ENCODE measurements around the gene PCAT7. TPM values are rescaled to one million over a fixed set of nuclear protein-coding genes. Genes with fewer than 3 reads are reported as not detected.

Gene PCAT7
- total and polyA plus RNA-seq, 2 of the 4 experiments (the other 2 are of a cell fraction) = not detected

DNA sequence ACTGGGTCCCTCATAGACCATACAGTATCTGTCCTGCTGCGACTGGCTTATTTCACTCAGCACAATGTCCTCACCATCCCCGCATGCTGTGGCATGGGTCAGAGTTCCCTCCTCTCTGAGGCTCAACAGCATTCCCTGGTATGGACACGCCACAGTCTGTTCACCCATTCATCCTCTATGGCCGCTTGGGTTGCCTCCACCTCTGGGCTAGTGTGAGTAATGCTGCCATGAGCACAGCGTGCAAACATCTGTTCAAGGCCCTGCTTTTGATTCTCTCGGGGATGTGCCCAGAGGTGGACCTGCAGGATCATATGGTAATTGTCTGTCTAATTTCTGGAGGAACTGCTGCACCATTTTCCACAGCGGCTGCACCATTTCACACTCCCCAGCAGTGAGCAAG is 44.2 kb downstream of the PCAT7 start:
- Histone ChIP-seq H3K9me3 (ENCODE audit: control insufficient read depth, insufficient read depth, low read length) (no peaks in the 10 kb centered on the region), H2AK9ac (replicated peaks; ENCODE audit: low read depth, low read length, poor library complexity) (no peak overlapping the region), H3K4me1 (ENCODE audit: control insufficient read depth, insufficient read depth, low read length) (no peaks in the 10 kb centered on the region), H3K9me1 (ENCODE audit: insufficient read depth, low read length) (no peaks in the 10 kb centered on the region), H2BK15ac (ENCODE audit: low read depth, low read length) (no peak overlapping the region), H4K20me1 (ENCODE audit: insufficient read depth, low read length) (no peaks in the 10 kb centered on the region), H3K4me3 (ENCODE audit: insufficient read depth, low read depth, low read length) (no peak overlapping the region), H4K5ac (ENCODE audit: low read depth, low read length) (no peak overlapping the region), H3K23ac (ENCODE audit: low read depth, low read length) (no peak overlapping the region), H2BK20ac (ENCODE audit: low read depth, low read length) (no peak overlapping the region), H4K8ac (ENCODE audit: low read depth in 2 of 2, low read length in 2 of 2) (no peak overlapping the region), H3K18ac (ENCODE audit: low read depth, low read length) (no peak overlapping the region), H3K56ac (ENCODE audit: extremely low read depth, insufficient read depth, low read length) (no peak overlapping the region), H3K36me3 (ENCODE audit: control insufficient read depth, insufficient read depth, low read length) (no peaks in the 10 kb centered on the region), H2BK5ac (ENCODE audit: low read depth, low read length, poor library complexity, severe bottlenecking) (no peak overlapping the region), H2BK120ac (ENCODE audit: low read depth, low read length) (no peak overlapping the region), H3K9ac (ENCODE audit: low read depth, low read length) (no peak overlapping the region), H2AFZ (replicated peaks; ENCODE audit: low read length, poor library complexity) (no peak overlapping the region), H3K4me2 (ENCODE audit: low read depth, low read length) (no peak overlapping the region), H3K79me1 (ENCODE audit: low read depth in 1 of 2, low read length in 2 of 2) (no peaks in the 10 kb centered on the region), H3K27ac (ENCODE audit: insufficient read depth, low read length) (no peak overlapping the region), H2AK5ac (ENCODE audit: low read depth, low read length) (no peak overlapping the region), H4K91ac (ENCODE audit: insufficient read depth, low read depth, low read length) (no peak overlapping the region), H3K4ac (ENCODE audit: low read depth, low read length) (no peak overlapping the region), H3K14ac (replicated peaks; ENCODE audit: low read depth, low read length) (no peak overlapping the region), H3K27me3 (ENCODE audit: control insufficient read depth, insufficient read depth, low read length) (peaks cover 3% of the 10 kb centered on the region)
- ChIA-PET CTCF (no interaction called here), POLR2A (ENCODE audit: unreplicated experiment) (no interaction called here)
- DNase-seq (no peak), ATAC-seq (ENCODE audit: low read depth) (no peak)
- 57% methylated on average over 3 of the region's 7 CpGs; no CpG with 5 or more reads in 1 of the 2 experiments for WGBS, 2 experiments (ENCODE audit: extremely low coverage in 2 of 2, insufficient read length in 1 of 2)
- in situ Hi-C loops (cut with MboI; ENCODE audit: low sequenced_read_pairs) (no loop called here), intact Hi-C loops (cut with micrococcal nuclease) (no loop called here), dilution Hi-C loops (cut with HindIII; ENCODE audit: low sequenced_read_pairs, unreplicated experiment) (no loop called here)
- no peak for TF ChIP-seq MAZ (IDR thresholded peaks at IDR 0.05; ENCODE audit: borderline replicate concordance, low read depth, low read length)
- no peak for TF ChIP-seq MAFK (IDR thresholded peaks at IDR 0.05; ENCODE audit: low read depth, low read length)
- TF ChIP-seq RFX5 (IDR thresholded peaks at IDR 0.05; ENCODE audit: low read depth, low read length) = no peak
- TF ChIP-seq CHD1 (IDR thresholded peaks at IDR 0.05; ENCODE audit: low read depth, low read length) = no peak
- TF ChIP-seq MXI1 (IDR thresholded peaks at IDR 0.05; ENCODE audit: borderline replicate concordance, low read depth, low read length) = no peak
- TF ChIP-seq, protein P1, sequence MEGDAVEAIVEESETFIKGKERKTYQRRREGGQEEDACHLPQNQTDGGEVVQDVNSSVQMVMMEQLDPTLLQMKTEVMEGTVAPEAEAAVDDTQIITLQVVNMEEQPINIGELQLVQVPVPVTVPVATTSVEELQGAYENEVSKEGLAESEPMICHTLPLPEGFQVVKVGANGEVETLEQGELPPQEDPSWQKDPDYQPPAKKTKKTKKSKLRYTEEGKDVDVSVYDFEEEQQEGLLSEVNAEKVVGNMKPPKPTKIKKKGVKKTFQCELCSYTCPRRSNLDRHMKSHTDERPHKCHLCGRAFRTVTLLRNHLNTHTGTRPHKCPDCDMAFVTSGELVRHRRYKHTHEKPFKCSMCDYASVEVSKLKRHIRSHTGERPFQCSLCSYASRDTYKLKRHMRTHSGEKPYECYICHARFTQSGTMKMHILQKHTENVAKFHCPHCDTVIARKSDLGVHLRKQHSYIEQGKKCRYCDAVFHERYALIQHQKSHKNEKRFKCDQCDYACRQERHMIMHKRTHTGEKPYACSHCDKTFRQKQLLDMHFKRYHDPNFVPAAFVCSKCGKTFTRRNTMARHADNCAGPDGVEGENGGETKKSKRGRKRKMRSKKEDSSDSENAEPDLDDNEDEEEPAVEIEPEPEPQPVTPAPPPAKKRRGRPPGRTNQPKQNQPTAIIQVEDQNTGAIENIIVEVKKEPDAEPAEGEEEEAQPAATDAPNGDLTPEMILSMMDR (conservative IDR thresholded peaks at IDR 0.05; ENCODE audit: low read depth, low read length) = no peak
- TF ChIP-seq RAD21 (IDR thresholded peaks at IDR 0.05; ENCODE audit: low read length) = no peak
- no peak for TF ChIP-seq SMC3 (IDR thresholded peaks at IDR 0.05; ENCODE audit: low read depth, low read length)
- TF ChIP-seq, protein P2, sequence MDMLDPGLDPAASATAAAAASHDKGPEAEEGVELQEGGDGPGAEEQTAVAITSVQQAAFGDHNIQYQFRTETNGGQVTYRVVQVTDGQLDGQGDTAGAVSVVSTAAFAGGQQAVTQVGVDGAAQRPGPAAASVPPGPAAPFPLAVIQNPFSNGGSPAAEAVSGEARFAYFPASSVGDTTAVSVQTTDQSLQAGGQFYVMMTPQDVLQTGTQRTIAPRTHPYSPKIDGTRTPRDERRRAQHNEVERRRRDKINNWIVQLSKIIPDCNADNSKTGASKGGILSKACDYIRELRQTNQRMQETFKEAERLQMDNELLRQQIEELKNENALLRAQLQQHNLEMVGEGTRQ (IDR thresholded peaks at IDR 0.05; ENCODE audit: low read depth, low read length) = no peak
- TF ChIP-seq RCOR1 (IDR thresholded peaks at IDR 0.05; ENCODE audit: insufficient replicate concordance, low read length) = no peak
- no peak for TF ChIP-seq NFE2L2 (IDR thresholded peaks at IDR 0.05; ENCODE audit: low read depth, low read length)
- TF ChIP-seq POLR2A (IDR thresholded peaks at IDR 0.05; ENCODE audit: low read depth, low read length) = no peak
- TF ChIP-seq, protein P3, sequence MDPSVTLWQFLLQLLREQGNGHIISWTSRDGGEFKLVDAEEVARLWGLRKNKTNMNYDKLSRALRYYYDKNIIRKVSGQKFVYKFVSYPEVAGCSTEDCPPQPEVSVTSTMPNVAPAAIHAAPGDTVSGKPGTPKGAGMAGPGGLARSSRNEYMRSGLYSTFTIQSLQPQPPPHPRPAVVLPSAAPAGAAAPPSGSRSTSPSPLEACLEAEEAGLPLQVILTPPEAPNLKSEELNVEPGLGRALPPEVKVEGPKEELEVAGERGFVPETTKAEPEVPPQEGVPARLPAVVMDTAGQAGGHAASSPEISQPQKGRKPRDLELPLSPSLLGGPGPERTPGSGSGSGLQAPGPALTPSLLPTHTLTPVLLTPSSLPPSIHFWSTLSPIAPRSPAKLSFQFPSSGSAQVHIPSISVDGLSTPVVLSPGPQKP (IDR thresholded peaks at IDR 0.05; ENCODE audit: borderline replicate concordance, low read depth, low read length) = no peak
- TF ChIP-seq BHLHE40 (IDR thresholded peaks at IDR 0.05; ENCODE audit: low read depth, low read length) = no peak
- no peak for TF ChIP-seq FOS (IDR thresholded peaks at IDR 0.05; ENCODE audit: low read depth, low read length)
- no peak for TF ChIP-seq CEBPB (IDR thresholded peaks at IDR 0.05; ENCODE audit: low read depth, low read length)
- BruUV-seq (replicated peaks) = no TSS peak

Measured in IMR-90 (cell line).